Stimulated activated naive CD8-positive, alpha-beta T cell treated with anti-CD3 and anti-CD28 coated beads, Interleukin-15, Interleukin-2, amounts not matched to agents 100 U/mL and 50 U/mL, for 24 hours (primary cell): ENCODE measurements around the gene GPRC5A.

Experiments
- ATAC-seq: fragments of 150-1000 bp; cut with Tn5 transposase; one replicate; pipeline ENCODE4 v1.10.0; 2021
- DNase-seq: peaks from one replicate; pipeline ENCODE4 v3.0.0; 2021

Gene GPRC5A

GRCh38 chr12:12941450-12942350 is 50.3 kb downstream of the GPRC5A start:
- DNase-seq (no peak), ATAC-seq (no peak)

DNA sequence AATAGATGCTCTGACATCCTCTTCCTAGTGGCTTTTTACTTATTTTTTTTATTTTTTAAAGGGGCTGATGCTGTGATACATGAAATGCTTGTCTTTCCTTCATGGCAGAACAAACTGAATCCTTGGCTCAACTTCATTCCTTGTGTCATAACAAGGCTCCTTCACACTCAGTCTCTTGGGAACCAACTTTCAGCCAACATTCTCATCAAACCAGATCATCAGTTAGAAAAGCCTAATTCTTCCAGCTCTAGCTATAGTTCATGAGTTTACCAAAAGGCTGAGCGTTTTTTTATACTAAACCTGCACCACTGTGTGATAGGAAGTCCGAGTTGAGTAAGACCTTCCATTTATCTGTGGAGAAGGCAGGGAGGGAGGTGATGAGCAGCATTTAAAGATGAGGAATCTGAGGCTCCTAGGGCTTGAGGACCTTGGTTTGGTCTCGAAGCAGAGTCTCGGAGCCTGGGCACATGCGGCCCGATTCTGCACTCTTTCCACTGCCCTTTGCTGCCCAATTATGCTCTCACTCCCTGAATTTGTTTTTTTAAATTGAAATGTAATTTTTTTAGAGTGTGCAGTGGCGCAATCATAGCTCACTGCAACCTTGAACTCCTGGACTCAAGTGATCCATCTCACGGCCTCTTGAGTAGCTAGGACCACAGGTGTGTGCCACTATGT is 52.4 kb downstream of the GPRC5A start:
- DNase-seq (no peak), ATAC-seq (no peak)

GRCh38 chr12:12945591-12945990 is 54.2 kb downstream of the GPRC5A start:
- no peak for DNase-seq
- ATAC-seq = no peak

GRCh38 chr12:12946686-12947355 is 55.5 kb downstream of the GPRC5A start:
- DNase-seq = no peak

DNA sequence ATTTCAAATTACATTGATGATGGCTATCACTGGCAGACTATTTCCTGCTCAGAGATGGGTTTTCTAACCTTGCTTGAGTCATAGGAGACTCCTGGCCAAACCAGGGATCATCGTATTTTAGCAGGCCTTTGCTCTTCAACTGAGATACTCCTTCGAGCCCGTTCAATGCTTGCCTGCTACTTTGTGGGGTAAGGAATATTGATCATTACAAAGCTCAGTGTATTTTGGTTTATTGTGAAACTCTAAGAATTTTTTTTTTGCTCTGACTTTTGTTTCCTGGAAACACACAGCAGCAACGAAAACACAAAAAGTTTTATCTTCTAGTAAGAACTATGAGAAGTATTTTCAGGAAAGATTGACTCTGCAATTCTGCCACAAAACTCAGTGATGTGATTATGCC is 56.5 kb downstream of the GPRC5A start:
- DNase-seq = no peak
- ATAC-seq = no peak

More at GRCh38 chr12:12946686-12947355, 55.5 kb downstream of the GPRC5A start:
- ATAC-seq = no peak

DNA sequence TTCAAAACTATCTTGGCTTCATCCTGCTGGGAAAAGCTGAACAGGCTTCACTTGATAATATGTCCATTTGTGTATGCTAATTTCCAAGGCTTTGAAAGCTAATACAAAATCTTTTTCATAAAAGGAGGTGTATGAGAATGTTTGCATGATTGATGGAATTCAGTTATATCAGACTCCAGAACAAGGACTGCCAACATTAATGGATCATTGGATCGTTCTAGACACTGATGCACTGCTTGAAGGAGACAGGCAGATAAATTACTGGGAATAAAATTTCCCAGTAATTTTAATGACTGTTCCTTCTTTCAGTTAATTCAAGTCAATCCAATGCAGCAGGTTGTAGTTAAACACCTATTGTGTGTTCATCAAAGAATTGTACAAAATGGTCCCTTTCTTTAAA is 60.1 kb downstream of the GPRC5A start:
- no peak for ATAC-seq
- no peak for DNase-seq

- DNase-seq = no peak
- no peak for ATAC-seq
Observed at GRCh38 chr12:12952036-12952435, 60.7 kb downstream of the GPRC5A start, which contains the start of gene GPRC5D. GPRC5D (minus strand) TSS chr12:12952170; CDS start chr12:12950384, 1,786 bp downstream.

GRCh38 chr12:12954356-12954755 is 63.0 kb downstream of the GPRC5A start:
- DNase-seq (no peak), ATAC-seq (no peak)

DNA sequence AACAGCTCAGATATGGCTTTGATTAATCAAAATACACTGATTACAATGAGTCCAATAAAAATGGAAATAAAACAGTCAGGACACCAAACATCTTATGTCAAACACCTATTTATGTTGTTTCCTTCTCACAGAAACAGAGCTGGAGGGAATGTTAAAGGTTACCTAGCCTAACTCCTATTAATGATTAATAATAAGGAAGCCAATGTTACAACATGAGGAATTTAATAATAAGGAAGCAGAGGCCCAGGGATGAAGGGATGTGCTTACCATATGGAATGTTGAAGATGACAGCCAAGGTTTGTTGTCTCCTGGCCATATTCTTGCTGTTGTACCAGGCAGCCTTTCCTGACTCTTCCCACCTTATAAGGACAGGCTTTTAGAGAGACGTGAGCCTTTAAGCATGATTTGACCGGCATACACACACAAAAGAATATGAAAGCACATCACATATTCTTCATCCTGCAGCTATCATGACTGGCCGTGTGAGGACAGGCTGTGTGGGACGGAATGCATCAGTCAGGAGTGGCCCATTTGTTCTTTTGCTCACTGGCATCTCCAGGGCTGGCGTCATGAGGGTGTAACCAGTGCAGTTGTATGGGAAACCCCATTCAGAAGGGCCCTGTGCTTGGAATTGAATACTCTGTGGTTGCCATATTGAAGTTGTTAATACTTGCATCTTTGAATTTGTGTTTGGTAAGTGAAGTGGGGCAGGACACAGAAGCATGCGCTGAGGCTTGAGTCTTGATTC is 63.7 kb downstream of the GPRC5A start:
- ATAC-seq = no peak
- no peak for DNase-seq

DNA sequence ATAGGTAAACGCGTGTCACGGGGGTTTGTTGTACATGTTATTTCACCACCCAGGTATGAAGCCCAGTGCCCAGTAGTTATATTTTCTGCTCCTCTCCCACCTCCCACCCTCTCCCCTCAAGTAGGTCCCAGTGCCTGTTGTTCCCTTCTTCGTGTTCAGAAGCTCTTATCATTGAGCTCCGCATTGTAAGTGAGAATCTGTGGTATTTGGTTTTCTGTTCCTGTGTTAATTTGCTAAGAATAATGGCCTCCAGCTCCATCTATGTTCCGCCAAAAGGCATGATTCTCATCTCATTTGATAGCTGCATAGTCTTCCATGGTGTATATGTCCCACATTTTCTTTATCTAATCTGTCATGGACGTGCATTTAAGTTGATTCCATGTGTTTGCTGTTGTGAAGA is 67.5 kb downstream of the GPRC5A start:
- DNase-seq = no peak
- no peak for ATAC-seq

DNA sequence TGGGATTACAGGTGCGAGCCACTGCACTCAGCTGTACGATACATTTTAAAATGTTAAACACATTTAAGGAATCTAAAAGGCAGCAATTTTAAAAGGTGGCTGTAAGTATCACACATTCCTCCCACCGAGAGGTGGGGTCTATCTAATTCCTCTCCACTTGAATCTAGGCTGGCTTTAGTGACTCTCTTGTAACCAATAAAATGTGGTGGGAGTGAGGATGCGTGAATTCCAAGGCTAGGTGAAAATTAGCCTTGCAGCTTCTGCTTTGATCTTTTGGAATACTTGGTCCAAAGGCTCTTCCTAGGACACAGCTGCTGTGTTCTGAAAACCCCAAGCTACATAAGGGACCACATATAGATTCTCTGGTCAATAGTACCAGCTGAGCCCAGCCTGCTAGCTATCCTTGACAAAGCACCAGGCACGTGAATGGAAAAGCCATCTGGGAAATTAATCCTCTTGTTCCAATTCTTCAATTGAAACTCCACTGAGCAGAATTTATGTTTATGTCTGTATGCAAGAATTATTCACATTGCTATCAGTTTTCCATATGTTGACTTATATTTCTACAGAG is 69.4 kb downstream of the GPRC5A start:
- ATAC-seq (no peak), DNase-seq (no peak)

- DNase-seq = no peak
- no peak for ATAC-seq
Observed at GRCh38 chr12:12964255-12964654, 72.9 kb downstream of the GPRC5A start.

DNA sequence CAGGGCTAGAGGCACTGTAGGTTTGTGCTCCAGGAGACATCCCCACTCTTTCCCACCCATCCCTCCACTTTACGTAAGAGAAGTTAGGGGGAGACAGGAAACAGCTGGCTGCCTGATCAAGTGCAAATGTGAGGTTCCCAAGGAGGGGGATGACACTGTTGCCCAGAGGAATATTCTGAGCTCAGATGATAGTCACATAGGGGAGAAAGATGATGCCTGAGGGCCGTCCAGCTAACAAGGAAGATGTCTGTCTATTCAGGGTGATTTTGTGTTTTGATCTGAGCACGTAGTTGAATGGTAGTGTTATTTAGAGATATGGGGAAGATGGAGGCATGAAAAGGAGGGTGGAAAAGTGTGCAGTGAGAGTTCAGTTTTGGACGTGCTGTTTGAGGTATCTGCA is 74.5 kb downstream of the GPRC5A start:
- no peak for ATAC-seq

More for the DNA sequence above, 74.5 kb downstream of the GPRC5A start:
- DNase-seq = no peak
